K562 (cell line): ENCODE data around the gene GPR183. TPM values are rescaled to one million over a fixed set of nuclear protein-coding genes. Genes with fewer than 3 reads are reported as not detected.

ENCODE experiments used
- AFF1 ChIP-seq, 2 experiments: fragments of 450-650 bp; IDR thresholded peaks; 2 replicates each; pipeline ENCODE4 v1.6.1; 2018; ENCODE audit warnings: mild to moderate bottlenecking in 2 of 2, low read depth in 1 of 2; ENCODE audit not compliant: partially characterized antibody in 2 of 2
- ATF6 ChIP-seq: sonication (generic); formaldehyde crosslinking; IDR thresholded peaks from 2 replicates; pipeline ENCODE4 v1.4.0; 2020; ENCODE audit warnings: mild to moderate bottlenecking, missing genetic modification reagents
- BHLHE40 ChIP-seq: IDR thresholded peaks from 2 replicates; pipeline ENCODE4 v1.6.1; 2011; ENCODE audit warnings: low read length, improper control_type of control experiment
- BRD9 ChIP-seq: fragments of 450-650 bp; IDR thresholded peaks from 2 replicates; pipeline ENCODE4 v1.6.1; 2018; ENCODE audit warnings: low read depth; ENCODE audit not compliant: partially characterized antibody
- EGR1 ChIP-seq: fragments of 450-650 bp; conservative IDR thresholded peaks from 2 replicates; pipeline ENCODE4 v1.6.1; 2017; ENCODE audit warnings: mild to moderate bottlenecking
- HDAC8 ChIP-seq: fragments of 450-650 bp; IDR thresholded peaks from 2 replicates; pipeline ENCODE4 v1.6.1; 2016; ENCODE audit warnings: mild to moderate bottlenecking, missing genetic modification characterization, moderate library complexity, missing compliant biosample characterization
- POLR3A ChIP-seq: IDR thresholded peaks from 2 replicates; pipeline ENCODE4 v1.6.1; 2011; ENCODE audit warnings: borderline replicate concordance, mild to moderate bottlenecking, moderate library complexity; ENCODE audit not compliant: insufficient read length, insufficient read depth; ENCODE audit errors: extremely low read depth
- PRMT5 ChIP-seq: sonication (generic); formaldehyde crosslinking; IDR thresholded peaks from 2 replicates; pipeline ENCODE4 v1.5.0; 2020; ENCODE audit warnings: missing genetic modification reagents
- TCF15 ChIP-seq: fragments of 250-450 bp; sonication (Bioruptor Pico); IDR thresholded peaks from 2 replicates; pipeline ENCODE4 v1.8.0; 2022; ENCODE audit warnings: moderate library complexity, mild to moderate bottlenecking, inconsistent platforms
- XRCC4 ChIP-seq: IDR thresholded peaks from one replicate; pipeline ENCODE4 v1.6.1; 2011; ENCODE audit not compliant: insufficient read depth, insufficient read length; ENCODE audit errors: extremely low read depth
- ZNF239 ChIP-seq: fragments of 250-450 bp; sonication (Bioruptor Pico); IDR thresholded peaks from 2 replicates; pipeline ENCODE4 v1.4.0; 2020; ENCODE audit warnings: mild to moderate bottlenecking
- ZNF507 ChIP-seq: conservative IDR thresholded peaks from 2 replicates; pipeline ENCODE4 v1.6.1; 2017; ENCODE audit warnings: missing genetic modification characterization, missing compliant biosample characterization
- ZNF561 ChIP-seq: fragments of 450-650 bp; formaldehyde crosslinking; conservative IDR thresholded peaks from 2 replicates; pipeline ENCODE4 v1.4.0; 2020; ENCODE audit warnings: mild to moderate bottlenecking, moderate library complexity
- ZNF609 ChIP-seq: sonication (generic); formaldehyde crosslinking; IDR thresholded peaks from 2 replicates; pipeline ENCODE4 v1.8.1; 2023; ENCODE audit warnings: missing genetic modification reagents, mild to moderate bottlenecking, borderline replicate concordance
- polyA plus RNA-seq, 8 experiments: library from polyadenylated mRNA; depleted of rRNA in 4 of 8; stranded (reverse) in 5 of 8; unstranded in 3 of 8; fragments of >200 nt; fragmentation: Nextera tagmentation in 2 of 8; fragmentation: Illumina TruSeq in 1 of 8; extraction: Ambion mirVana in 2 of 8; extraction: Trizol in 1 of 8; gene quantifications; 2 replicates each; pipeline versions ENCODE4 v1.2.1 to v1.2.3, GENCODE V29; 2011 to 2014; ENCODE audit warnings: inconsistent platforms in 1 of 8, missing spikeins in 1 of 8
- total RNA-seq, 7 experiments: library from RNA; depleted of rRNA in 6 of 7; stranded (reverse); fragments of >200 nt in 6 of 7; fragmentation: Illumina TruSeq in 2 of 7; extraction: Trizol in 2 of 7; gene quantifications; 2 replicates each; pipeline versions ENCODE4 v1.2.1 to v1.2.3, GENCODE V29; 2011 to 2021; ENCODE audit warnings: low replicate concordance in 1 of 7

Gene GPR183
- total and polyA plus RNA-seq, 9 of the 15 experiments (the other 6 are each of a cell fraction or from before 2014, with no cell fraction given), result 1.3 to 10.2 (median 3.7) TPM

- TF ChIP-seq HDAC8 (tag) (no peak), ZNF609 (CRISPR knock-in tag) (no peak), EGR1 (no peak), ZNF239 (CRISPR knock-in tag) (no peak), BHLHE40 (peak; percentile 53; the same call in 1 of the 2 replicates), XRCC4 (no peak), ZNF561 (CRISPR knock-in tag) (no peak), AFF1 (IDR thresholded peaks at IDR 0.05; ENCODE audit: low read depth in 1 of 2, partially characterized antibody in 2 of 2) (no peak), ZNF507 (tag) (no peak), BRD9 (no peak), TCF15 (no peak), PRMT5 (CRISPR knock-in tag) (no peak), ATF6 (CRISPR knock-in tag) (no peak), POLR3A (no peak)
Measured at GRCh38 chr13:99339736-99340397, 32.7 kb upstream of the GPR183 start (continued).
